GM23338 (cell line): Measurements from ENCODE around the gene STX8. TPM values are rescaled to one million over a fixed set of nuclear protein-coding genes. Genes with fewer than 3 reads are reported as not detected.

Experiments used
- ATAC-seq: fragments of 200-7000 bp; cut with Tn5 transposase; 3 replicates; pipeline ENCODE4 v1.9.1; 2020
- DNase-seq: peaks from one replicate; pipeline ENCODE4 v3.0.0-alpha.2; 2015; ENCODE audit warnings: low spot score
- H2AFZ ChIP-seq: fragments of 200-600 bp; sonication (generic); 2 replicates; pipeline ENCODE4 v1.8.0; 2016; ENCODE audit warnings: antibody characterized with exemption, mild to moderate bottlenecking, moderate library complexity
- H3F3A ChIP-seq: fragments of 200-600 bp; sonication (generic); replicated peaks from 2 replicates; pipeline ENCODE4 v1.8.0; 2017; ENCODE audit warnings: antibody characterized with exemption, mixed run types, low read depth
- H3K27ac ChIP-seq: fragments of 200-600 bp; sonication (generic); 2 replicates; pipeline ENCODE4 v1.6.1; 2016; ENCODE audit warnings: low read depth
- H3K27me3 ChIP-seq: fragments of 200-600 bp; sonication (generic); 2 replicates; pipeline ENCODE4 v1.8.0; 2016; ENCODE audit warnings: mild to moderate bottlenecking, mixed run types, moderate library complexity; ENCODE audit not compliant: insufficient read depth
- H3K36me3 ChIP-seq: fragments of 200-600 bp; sonication (generic); 2 replicates; pipeline ENCODE4 v1.8.0; 2016; ENCODE audit warnings: mild to moderate bottlenecking; ENCODE audit not compliant: insufficient read depth
- H3K4me1 ChIP-seq: fragments of 200-600 bp; sonication (generic); 2 replicates; pipeline ENCODE4 v1.8.0; 2016; ENCODE audit warnings: mild to moderate bottlenecking, moderate library complexity; ENCODE audit not compliant: insufficient read depth
- H3K4me2 ChIP-seq: fragments of 200-600 bp; sonication (generic); 2 replicates; pipeline ENCODE4 v1.7.1; 2017; ENCODE audit warnings: mixed run types
- H3K4me3 ChIP-seq: fragments of 200-600 bp; sonication (generic); 2 replicates; pipeline ENCODE4 v1.6.1; 2016; ENCODE audit warnings: mixed run types
- H3K79me2 ChIP-seq: fragments of 200-600 bp; sonication (generic); replicated peaks from 2 replicates; pipeline ENCODE4 v1.8.0; 2017; ENCODE audit warnings: mild to moderate bottlenecking; ENCODE audit not compliant: insufficient read depth
- H3K9me2 ChIP-seq: fragments of 200-600 bp; sonication (generic); 2 replicates; pipeline ENCODE4 v1.8.0; 2017; ENCODE audit not compliant: insufficient read depth
- H4K20me1 ChIP-seq: fragments of 200-600 bp; sonication (generic); replicated peaks from 2 replicates; pipeline ENCODE4 v1.8.0; 2017; ENCODE audit warnings: mild to moderate bottlenecking; ENCODE audit not compliant: insufficient read depth
- H3K27ac Mint-ChIP-seq: 2 replicates; pipeline ENCODE4 v1.8.0; 2020; ENCODE audit warnings: inconsistent platforms, mild to moderate bottlenecking, moderate library complexity, mixed read lengths
- H3K27me3 Mint-ChIP-seq: 3 replicates; pipeline ENCODE4 v1.8.0; 2022; ENCODE audit warnings: low read depth, mild to moderate bottlenecking, moderate library complexity, mixed read lengths, inconsistent platforms; ENCODE audit not compliant: insufficient read depth, poor library complexity
- H3K36me3 Mint-ChIP-seq: 3 replicates; pipeline ENCODE4 v1.8.0; 2021; ENCODE audit warnings: low read depth, mild to moderate bottlenecking, inconsistent platforms, moderate library complexity, mixed read lengths
- H3K4me1 Mint-ChIP-seq: 3 replicates; pipeline ENCODE4 v1.8.0; 2020; ENCODE audit warnings: mild to moderate bottlenecking, inconsistent platforms, mixed read lengths
- H3K4me3 Mint-ChIP-seq: 3 replicates; pipeline ENCODE4 v1.8.0; 2021; ENCODE audit warnings: moderate library complexity, mild to moderate bottlenecking, inconsistent platforms, mixed read lengths
- H3K9me3 Mint-ChIP-seq: 3 replicates; pipeline ENCODE4 v1.8.0; 2020; ENCODE audit warnings: moderate library complexity, mild to moderate bottlenecking, inconsistent platforms, mixed read lengths
- CREB1 ChIP-seq: fragments of 250-450 bp; sonication (Bioruptor Pico); IDR thresholded peaks from 2 replicates; pipeline ENCODE4 v1.5.0; 2020; ENCODE audit warnings: low read depth, mild to moderate bottlenecking, moderate library complexity
- EZH2 ChIP-seq: fragments of 200-600 bp; sonication (generic); IDR thresholded peaks from one replicate; pipeline ENCODE4 v1.8.0; 2017; ENCODE audit warnings: antibody characterized with exemption, mild to moderate bottlenecking, low read depth; ENCODE audit not compliant: unreplicated experiment
- JUNB ChIP-seq: IDR thresholded peaks from one replicate; pipeline ENCODE4 v1.6.1; 2016; ENCODE audit warnings: antibody characterized with exemption; ENCODE audit not compliant: unreplicated experiment
- NANOG ChIP-seq: IDR thresholded peaks from 2 replicates; pipeline ENCODE4 v1.6.1; 2016; ENCODE audit warnings: antibody characterized with exemption, borderline replicate concordance
- STAT1 ChIP-seq: IDR thresholded peaks from one replicate; pipeline ENCODE4 v1.6.1; 2016; ENCODE audit warnings: antibody characterized with exemption; ENCODE audit not compliant: unreplicated experiment
- ZNF114 ChIP-seq: fragments of 250-450 bp; sonication (Bioruptor Pico); IDR thresholded peaks from 2 replicates; pipeline ENCODE4 v1.5.0; 2020; ENCODE audit warnings: mild to moderate bottlenecking, moderate library complexity
- ZNF331 ChIP-seq: fragments of 250-450 bp; sonication (Bioruptor Pico); IDR thresholded peaks from 2 replicates; pipeline ENCODE4 v1.5.0; 2020; ENCODE audit warnings: low read depth, mild to moderate bottlenecking, moderate library complexity
- polyA plus RNA-seq: library from polyadenylated mRNA; unstranded; fragments of >200 nt; fragmentation: Nextera tagmentation; extraction: Ambion mirVana; gene quantifications from 2 replicates; pipeline ENCODE4 v1.2.1, GENCODE V29; 2016
- total RNA-seq: library from RNA; depleted of rRNA; stranded (reverse); fragments of >200 nt; shearing (Covaris generic); gene quantifications from 2 replicates; pipeline ENCODE4 v1.2.3, GENCODE V29; 2014
- TF ChIP-seq, protein P1 (sequence below): IDR thresholded peaks from one replicate; pipeline ENCODE4 v1.6.1; 2018; ENCODE audit warnings: antibody characterized with exemption; ENCODE audit not compliant: unreplicated experiment
- TF ChIP-seq, protein P2 (sequence below): fragments of 250-450 bp; sonication (Bioruptor Pico); IDR thresholded peaks from 2 replicates; pipeline ENCODE4 v1.5.0; 2020; ENCODE audit warnings: mild to moderate bottlenecking, moderate library complexity
- TF ChIP-seq, protein P3 (sequence below), 2 experiments: fragments of 200-600 bp in 1 of 2; sonication (generic) in 1 of 2; conservative IDR thresholded peaks; 2 replicates each; pipeline versions ENCODE4 v1.5.1 to v1.6.1; 2016 to 2017; ENCODE audit warnings: antibody characterized with exemption in 2 of 2, low read depth in 2 of 2, mild to moderate bottlenecking in 2 of 2, moderate library complexity in 1 of 2
- TF ChIP-seq, protein P4 (sequence below): IDR thresholded peaks from 2 replicates; pipeline ENCODE4 v1.6.1; 2016; ENCODE audit warnings: antibody characterized with exemption

The STX8 gene
- total and polyA plus RNA-seq, 2 experiments from 2014 or later: 59.4 to 82.3 TPM

DNA sequence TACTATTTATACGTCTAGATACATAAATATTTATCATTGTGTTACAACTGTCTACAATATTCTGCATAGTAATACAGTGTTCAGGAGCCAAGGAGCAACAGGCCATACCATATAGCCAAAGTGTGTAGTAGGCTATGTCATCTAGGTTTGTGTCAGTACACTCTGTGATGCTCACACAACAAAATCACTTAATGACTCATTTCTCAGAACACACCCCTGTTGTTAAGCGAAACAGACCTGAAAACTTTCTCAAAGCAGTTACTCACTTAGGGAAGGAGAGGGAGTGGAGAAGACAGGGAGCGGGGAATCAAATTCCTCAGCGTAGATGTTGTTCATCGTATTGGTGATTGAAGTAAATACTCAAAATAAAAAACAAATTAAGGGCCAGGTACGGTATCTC lies 269.5 kb downstream of the STX8 start:
- H3K4me2 ChIP-seq: no peak overlapping the region
- no peaks in the 10 kb centered on the region for H3K36me3 ChIP-seq
- H2AFZ ChIP-seq: no peak overlapping the region
- TF ChIP-seq NANOG (no peak), EZH2 (no peak), CREB1 (CRISPR knock-in tag) (no peak), ZNF114 (CRISPR knock-in tag) (no peak), STAT1 (no peak), ZNF331 (no peak), JUNB (no peak)
- TF ChIP-seq, protein P1, sequence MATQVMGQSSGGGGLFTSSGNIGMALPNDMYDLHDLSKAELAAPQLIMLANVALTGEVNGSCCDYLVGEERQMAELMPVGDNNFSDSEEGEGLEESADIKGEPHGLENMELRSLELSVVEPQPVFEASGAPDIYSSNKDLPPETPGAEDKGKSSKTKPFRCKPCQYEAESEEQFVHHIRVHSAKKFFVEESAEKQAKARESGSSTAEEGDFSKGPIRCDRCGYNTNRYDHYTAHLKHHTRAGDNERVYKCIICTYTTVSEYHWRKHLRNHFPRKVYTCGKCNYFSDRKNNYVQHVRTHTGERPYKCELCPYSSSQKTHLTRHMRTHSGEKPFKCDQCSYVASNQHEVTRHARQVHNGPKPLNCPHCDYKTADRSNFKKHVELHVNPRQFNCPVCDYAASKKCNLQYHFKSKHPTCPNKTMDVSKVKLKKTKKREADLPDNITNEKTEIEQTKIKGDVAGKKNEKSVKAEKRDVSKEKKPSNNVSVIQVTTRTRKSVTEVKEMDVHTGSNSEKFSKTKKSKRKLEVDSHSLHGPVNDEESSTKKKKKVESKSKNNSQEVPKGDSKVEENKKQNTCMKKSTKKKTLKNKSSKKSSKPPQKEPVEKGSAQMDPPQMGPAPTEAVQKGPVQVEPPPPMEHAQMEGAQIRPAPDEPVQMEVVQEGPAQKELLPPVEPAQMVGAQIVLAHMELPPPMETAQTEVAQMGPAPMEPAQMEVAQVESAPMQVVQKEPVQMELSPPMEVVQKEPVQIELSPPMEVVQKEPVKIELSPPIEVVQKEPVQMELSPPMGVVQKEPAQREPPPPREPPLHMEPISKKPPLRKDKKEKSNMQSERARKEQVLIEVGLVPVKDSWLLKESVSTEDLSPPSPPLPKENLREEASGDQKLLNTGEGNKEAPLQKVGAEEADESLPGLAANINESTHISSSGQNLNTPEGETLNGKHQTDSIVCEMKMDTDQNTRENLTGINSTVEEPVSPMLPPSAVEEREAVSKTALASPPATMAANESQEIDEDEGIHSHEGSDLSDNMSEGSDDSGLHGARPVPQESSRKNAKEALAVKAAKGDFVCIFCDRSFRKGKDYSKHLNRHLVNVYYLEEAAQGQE: no peak
- TF ChIP-seq, protein P2, sequence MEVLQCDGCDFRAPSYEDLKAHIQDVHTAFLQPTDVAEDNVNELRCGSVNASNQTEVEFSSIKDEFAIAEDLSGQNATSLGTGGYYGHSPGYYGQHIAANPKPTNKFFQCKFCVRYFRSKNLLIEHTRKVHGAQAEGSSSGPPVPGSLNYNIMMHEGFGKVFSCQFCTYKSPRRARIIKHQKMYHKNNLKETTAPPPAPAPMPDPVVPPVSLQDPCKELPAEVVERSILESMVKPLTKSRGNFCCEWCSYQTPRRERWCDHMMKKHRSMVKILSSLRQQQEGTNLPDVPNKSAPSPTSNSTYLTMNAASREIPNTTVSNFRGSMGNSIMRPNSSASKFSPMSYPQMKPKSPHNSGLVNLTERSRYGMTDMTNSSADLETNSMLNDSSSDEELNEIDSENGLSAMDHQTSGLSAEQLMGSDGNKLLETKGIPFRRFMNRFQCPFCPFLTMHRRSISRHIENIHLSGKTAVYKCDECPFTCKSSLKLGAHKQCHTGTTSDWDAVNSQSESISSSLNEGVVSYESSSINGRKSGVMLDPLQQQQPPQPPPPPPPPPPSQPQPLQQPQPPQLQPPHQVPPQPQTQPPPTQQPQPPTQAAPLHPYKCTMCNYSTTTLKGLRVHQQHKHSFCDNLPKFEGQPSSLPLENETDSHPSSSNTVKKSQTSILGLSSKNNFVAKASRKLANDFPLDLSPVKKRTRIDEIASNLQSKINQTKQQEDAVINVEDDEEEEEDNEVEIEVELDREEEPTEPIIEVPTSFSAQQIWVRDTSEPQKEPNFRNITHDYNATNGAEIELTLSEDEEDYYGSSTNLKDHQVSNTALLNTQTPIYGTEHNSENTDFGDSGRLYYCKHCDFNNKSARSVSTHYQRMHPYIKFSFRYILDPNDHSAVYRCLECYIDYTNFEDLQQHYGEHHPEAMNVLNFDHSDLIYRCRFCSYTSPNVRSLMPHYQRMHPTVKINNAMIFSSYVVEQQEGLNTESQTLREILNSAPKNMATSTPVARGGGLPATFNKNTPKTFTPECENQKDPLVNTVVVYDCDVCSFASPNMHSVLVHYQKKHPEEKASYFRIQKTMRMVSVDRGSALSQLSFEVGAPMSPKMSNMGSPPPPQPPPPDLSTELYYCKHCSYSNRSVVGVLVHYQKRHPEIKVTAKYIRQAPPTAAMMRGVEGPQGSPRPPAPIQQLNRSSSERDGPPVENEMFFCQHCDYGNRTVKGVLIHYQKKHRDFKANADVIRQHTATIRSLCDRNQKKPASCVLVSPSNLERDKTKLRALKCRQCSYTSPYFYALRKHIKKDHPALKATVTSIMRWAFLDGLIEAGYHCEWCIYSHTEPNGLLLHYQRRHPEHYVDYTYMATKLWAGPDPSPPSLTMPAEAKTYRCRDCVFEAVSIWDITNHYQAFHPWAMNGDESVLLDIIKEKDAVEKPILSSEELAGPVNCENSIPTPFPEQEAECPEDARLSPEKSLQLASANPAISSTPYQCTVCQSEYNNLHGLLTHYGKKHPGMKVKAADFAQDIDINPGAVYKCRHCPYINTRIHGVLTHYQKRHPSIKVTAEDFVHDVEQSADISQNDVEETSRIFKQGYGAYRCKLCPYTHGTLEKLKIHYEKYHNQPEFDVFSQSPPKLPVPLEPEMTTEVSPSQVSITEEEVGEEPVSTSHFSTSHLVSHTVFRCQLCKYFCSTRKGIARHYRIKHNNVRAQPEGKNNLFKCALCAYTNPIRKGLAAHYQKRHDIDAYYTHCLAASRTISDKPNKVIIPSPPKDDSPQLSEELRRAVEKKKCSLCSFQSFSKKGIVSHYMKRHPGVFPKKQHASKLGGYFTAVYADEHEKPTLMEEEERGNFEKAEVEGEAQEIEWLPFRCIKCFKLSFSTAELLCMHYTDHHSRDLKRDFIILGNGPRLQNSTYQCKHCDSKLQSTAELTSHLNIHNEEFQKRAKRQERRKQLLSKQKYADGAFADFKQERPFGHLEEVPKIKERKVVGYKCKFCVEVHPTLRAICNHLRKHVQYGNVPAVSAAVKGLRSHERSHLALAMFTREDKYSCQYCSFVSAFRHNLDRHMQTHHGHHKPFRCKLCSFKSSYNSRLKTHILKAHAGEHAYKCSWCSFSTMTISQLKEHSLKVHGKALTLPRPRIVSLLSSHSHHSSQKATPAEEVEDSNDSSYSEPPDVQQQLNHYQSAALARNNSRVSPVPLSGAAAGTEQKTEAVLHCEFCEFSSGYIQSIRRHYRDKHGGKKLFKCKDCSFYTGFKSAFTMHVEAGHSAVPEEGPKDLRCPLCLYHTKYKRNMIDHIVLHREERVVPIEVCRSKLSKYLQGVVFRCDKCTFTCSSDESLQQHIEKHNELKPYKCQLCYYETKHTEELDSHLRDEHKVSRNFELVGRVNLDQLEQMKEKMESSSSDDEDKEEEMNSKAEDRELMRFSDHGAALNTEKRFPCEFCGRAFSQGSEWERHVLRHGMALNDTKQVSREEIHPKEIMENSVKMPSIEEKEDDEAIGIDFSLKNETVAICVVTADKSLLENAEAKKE (CRISPR knock-in tag): no peak
- TF ChIP-seq, protein P3, sequence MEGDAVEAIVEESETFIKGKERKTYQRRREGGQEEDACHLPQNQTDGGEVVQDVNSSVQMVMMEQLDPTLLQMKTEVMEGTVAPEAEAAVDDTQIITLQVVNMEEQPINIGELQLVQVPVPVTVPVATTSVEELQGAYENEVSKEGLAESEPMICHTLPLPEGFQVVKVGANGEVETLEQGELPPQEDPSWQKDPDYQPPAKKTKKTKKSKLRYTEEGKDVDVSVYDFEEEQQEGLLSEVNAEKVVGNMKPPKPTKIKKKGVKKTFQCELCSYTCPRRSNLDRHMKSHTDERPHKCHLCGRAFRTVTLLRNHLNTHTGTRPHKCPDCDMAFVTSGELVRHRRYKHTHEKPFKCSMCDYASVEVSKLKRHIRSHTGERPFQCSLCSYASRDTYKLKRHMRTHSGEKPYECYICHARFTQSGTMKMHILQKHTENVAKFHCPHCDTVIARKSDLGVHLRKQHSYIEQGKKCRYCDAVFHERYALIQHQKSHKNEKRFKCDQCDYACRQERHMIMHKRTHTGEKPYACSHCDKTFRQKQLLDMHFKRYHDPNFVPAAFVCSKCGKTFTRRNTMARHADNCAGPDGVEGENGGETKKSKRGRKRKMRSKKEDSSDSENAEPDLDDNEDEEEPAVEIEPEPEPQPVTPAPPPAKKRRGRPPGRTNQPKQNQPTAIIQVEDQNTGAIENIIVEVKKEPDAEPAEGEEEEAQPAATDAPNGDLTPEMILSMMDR (conservative IDR thresholded peaks at IDR 0.05; ENCODE audit: low read depth in 2 of 2): no peak
- TF ChIP-seq, protein P4, sequence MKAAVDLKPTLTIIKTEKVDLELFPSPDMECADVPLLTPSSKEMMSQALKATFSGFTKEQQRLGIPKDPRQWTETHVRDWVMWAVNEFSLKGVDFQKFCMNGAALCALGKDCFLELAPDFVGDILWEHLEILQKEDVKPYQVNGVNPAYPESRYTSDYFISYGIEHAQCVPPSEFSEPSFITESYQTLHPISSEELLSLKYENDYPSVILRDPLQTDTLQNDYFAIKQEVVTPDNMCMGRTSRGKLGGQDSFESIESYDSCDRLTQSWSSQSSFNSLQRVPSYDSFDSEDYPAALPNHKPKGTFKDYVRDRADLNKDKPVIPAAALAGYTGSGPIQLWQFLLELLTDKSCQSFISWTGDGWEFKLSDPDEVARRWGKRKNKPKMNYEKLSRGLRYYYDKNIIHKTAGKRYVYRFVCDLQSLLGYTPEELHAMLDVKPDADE: no peak
- Mint-ChIP-seq H3K27ac (no peak overlapping the region), H3K9me3 (no peaks in the 10 kb centered on the region), H3K36me3 (no peaks in the 10 kb centered on the region), H3K4me1 (peaks cover 34% of the 10 kb centered on the region), H3K27me3 (no peaks in the 10 kb centered on the region), H3K4me3 (no peak overlapping the region)
- H3K4me1 ChIP-seq: peaks cover 30% of the 10 kb centered on the region
- no peak for ATAC-seq
- no peaks in the 10 kb centered on the region for H3K27me3 ChIP-seq
- no peak overlapping the region for H3K27ac ChIP-seq
- H3K9me2 ChIP-seq: no peaks in the 10 kb centered on the region
- H3K4me3 ChIP-seq: no peak overlapping the region
- DNase-seq: no peak
- no peaks in the 10 kb centered on the region for H4K20me1 ChIP-seq
- no peaks in the 10 kb centered on the region for H3F3A ChIP-seq
- H3K79me2 ChIP-seq: no peaks in the 10 kb centered on the region
